NT2/D1 (cell line): ENCODE results near the gene HSPA1A.

Source experiments
- SUZ12 ChIP-seq: IDR thresholded peaks from 2 replicates; pipeline ENCODE4 v1.6.1; 2011; ENCODE audit not compliant: insufficient read length, insufficient read depth; ENCODE audit errors: extremely low read depth
- YY1 ChIP-seq: IDR thresholded peaks from 2 replicates; pipeline ENCODE4 v1.6.1; 2011; ENCODE audit not compliant: insufficient read length, insufficient read depth
- ZNF274 ChIP-seq: IDR thresholded peaks from 2 replicates; pipeline ENCODE4 v1.6.1; 2011; ENCODE audit warnings: mild to moderate bottlenecking, low read depth, low read length

DNA sequence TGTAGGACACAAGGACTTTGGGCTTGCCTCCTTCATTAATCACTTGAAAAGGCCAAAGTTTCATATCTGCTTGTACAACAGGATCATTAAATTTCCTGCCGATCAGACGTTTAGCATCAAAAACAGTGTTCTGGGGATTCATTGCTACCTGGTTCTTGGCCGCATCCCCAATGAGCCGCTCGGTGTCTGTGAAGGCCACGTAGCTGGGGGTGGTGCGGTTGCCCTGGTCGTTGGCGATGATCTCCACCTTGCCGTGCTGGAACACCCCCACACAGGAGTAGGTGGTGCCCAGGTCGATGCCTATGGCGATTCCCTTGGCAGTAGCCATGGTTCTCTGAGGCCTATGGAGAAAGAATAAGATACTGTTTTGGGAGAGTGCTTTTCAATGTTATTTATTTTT is 3.7 kb upstream of the HSPA1A start:
- no peak for TF ChIP-seq YY1
- TF ChIP-seq ZNF274 = no peak
- TF ChIP-seq SUZ12 = no peak
